ENCODE results near the gene COL1A2.

COL1A2 gene

DNA sequence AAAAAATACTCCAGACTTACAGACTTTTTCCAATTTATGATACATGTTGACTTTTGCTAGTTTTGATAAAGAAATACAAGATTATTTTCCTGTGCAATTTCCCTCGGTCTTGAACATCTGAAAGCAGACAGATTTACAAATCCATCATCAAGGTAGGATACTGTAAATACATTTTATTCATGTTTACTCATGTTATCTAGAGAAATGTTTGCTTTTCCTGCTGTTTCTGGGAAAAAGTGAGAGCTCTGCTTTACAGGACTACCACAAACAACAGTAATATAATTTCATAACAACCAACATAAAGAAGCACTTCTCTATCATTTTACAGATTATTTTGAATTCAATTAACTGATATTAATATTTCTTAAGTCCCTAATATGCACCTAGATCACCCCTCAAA, 83.2 kb downstream of the COL1A2 start:
- no peak for DNase-seq
- TF ChIP-seq EZH2 (optimal IDR thresholded peaks at IDR 0.05; ENCODE audit: low read depth, low read length), result no peak
- no peak for TF ChIP-seq EZH2phosphoT487 (IDR thresholded peaks at IDR 0.05; ENCODE audit: low read length)
- TF ChIP-seq, protein P1, sequence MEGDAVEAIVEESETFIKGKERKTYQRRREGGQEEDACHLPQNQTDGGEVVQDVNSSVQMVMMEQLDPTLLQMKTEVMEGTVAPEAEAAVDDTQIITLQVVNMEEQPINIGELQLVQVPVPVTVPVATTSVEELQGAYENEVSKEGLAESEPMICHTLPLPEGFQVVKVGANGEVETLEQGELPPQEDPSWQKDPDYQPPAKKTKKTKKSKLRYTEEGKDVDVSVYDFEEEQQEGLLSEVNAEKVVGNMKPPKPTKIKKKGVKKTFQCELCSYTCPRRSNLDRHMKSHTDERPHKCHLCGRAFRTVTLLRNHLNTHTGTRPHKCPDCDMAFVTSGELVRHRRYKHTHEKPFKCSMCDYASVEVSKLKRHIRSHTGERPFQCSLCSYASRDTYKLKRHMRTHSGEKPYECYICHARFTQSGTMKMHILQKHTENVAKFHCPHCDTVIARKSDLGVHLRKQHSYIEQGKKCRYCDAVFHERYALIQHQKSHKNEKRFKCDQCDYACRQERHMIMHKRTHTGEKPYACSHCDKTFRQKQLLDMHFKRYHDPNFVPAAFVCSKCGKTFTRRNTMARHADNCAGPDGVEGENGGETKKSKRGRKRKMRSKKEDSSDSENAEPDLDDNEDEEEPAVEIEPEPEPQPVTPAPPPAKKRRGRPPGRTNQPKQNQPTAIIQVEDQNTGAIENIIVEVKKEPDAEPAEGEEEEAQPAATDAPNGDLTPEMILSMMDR (IDR thresholded peaks at IDR 0.05; ENCODE audit: low read length), result no peak
- Histone ChIP-seq H3K4me3 (ENCODE audit: low read length) (no peak overlapping the region), H3K27me3 (replicated peaks; ENCODE audit: insufficient read depth, low read length) (no peaks in the 10 kb centered on the region), H3K9me3 (replicated peaks; ENCODE audit: insufficient read depth, low read length) (no peaks in the 10 kb centered on the region), H3K27ac (ENCODE audit: low read length) (no peak overlapping the region), H3K36me3 (replicated peaks; ENCODE audit: insufficient read depth, low read length) (no peaks in the 10 kb centered on the region), H2AFZ (ENCODE audit: low read length) (no peak overlapping the region), H4K20me1 (ENCODE audit: insufficient read depth, low read length) (no peaks in the 10 kb centered on the region), H3K79me2 (ENCODE audit: low read length) (no peaks in the 10 kb centered on the region), H3K9ac (ENCODE audit: low read length) (no peak overlapping the region), H3K4me2 (ENCODE audit: low read depth, low read length) (no peak overlapping the region), H3K9me2 (replicated peaks; ENCODE audit: insufficient read depth, low read length) (no peaks in the 10 kb centered on the region), H3K4me1 (ENCODE audit: low read length) (no peaks in the 10 kb centered on the region), H3F3A (ENCODE audit: insufficient read depth, low read length) (no peaks in the 10 kb centered on the region)

DNA sequence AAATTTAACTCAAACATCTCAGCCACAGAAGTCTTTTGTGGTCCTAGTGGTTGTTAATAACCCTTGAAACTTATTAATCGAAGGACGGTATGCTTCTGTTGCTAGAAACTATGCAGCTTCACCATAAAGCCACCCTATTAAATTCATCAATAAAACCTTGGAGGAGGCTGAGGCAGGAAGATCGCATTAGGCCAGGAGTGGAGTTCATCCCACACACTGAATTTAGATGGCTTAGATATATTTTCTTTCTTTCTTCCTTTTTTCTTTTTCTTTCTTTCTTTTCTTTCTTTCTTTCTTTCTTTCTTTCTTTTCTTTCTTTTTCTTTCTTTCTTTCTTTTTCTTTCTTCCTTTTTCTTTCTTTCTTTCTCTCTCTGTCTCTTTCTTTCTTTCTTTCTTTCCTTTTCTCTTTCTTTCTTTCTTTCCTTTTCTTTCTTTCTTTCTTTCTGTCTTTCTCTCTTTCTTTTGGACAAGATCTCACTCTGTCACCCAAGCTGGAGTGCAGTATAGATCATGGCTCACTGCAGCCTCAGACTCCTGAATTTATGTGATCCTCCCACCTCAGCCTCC, 84.0 kb downstream of the COL1A2 start:
- H3K4me3 ChIP-seq (ENCODE audit: low read length), result no peak overlapping the region
- H3K9me3 ChIP-seq (replicated peaks; ENCODE audit: insufficient read depth, low read length), result no peaks in the 10 kb centered on the region
- H3K4me1 ChIP-seq (ENCODE audit: low read length), result no peaks in the 10 kb centered on the region
- no peaks in the 10 kb centered on the region for H3K79me2 ChIP-seq (ENCODE audit: low read length)
- H3K9me2 ChIP-seq (replicated peaks; ENCODE audit: insufficient read depth, low read length), result no peaks in the 10 kb centered on the region
- no peak overlapping the region for H2AFZ ChIP-seq (ENCODE audit: low read length)
- no peak overlapping the region for H3K4me2 ChIP-seq (ENCODE audit: low read depth, low read length)
- H3K27me3 ChIP-seq (replicated peaks; ENCODE audit: insufficient read depth, low read length), result no peaks in the 10 kb centered on the region
- no peak overlapping the region for H3K9ac ChIP-seq (ENCODE audit: low read length)
- no peak overlapping the region for H3K27ac ChIP-seq (ENCODE audit: low read length)
- H3K36me3 ChIP-seq (replicated peaks; ENCODE audit: insufficient read depth, low read length), result no peaks in the 10 kb centered on the region
- no peaks in the 10 kb centered on the region for H3F3A ChIP-seq (ENCODE audit: insufficient read depth, low read length)
- no peaks in the 10 kb centered on the region for H4K20me1 ChIP-seq (ENCODE audit: insufficient read depth, low read length)
- no peak for DNase-seq
- TF ChIP-seq, protein P1 (IDR thresholded peaks at IDR 0.05; ENCODE audit: low read length), result no peak
- TF ChIP-seq EZH2phosphoT487 (IDR thresholded peaks at IDR 0.05; ENCODE audit: low read length) (no peak), EZH2 (optimal IDR thresholded peaks at IDR 0.05; ENCODE audit: low read depth, low read length) (no peak)

Measured in MM.1S (cell line).